SU-DHL-6 (cell line): ENCODE measurements around the gene RFFL.

Source experiments
- H2AFZ ChIP-seq: fragments of 200-600 bp; sonication (generic); 2 replicates; pipeline ENCODE4 v1.6.1; 2014; ENCODE audit warnings: low read depth, mild to moderate bottlenecking, moderate library complexity, mixed read lengths, antibody characterized with exemption, low read length; ENCODE audit not compliant: severe bottlenecking
- H3F3A ChIP-seq: fragments of 200-600 bp; shearing (Covaris generic); 2 replicates; pipeline ENCODE4 v1.6.0; 2016; ENCODE audit warnings: antibody characterized with exemption, mild to moderate bottlenecking; ENCODE audit not compliant: insufficient read depth
- H3K27ac ChIP-seq: fragments of 200-600 bp; sonication (generic); 2 replicates; pipeline ENCODE4 v1.5.1; 2016; ENCODE audit warnings: low read depth, mild to moderate bottlenecking, low read length, moderate library complexity, mixed read lengths
- H3K27me3 ChIP-seq: fragments of 200-600 bp; sonication (generic), shearing (Covaris generic); 2 replicates; pipeline ENCODE4 v1.6.0; 2014; ENCODE audit warnings: mild to moderate bottlenecking, low read length
- H3K36me3 ChIP-seq: fragments of 200-600 bp; sonication (generic); 2 replicates; pipeline ENCODE4 v1.6.1; 2014; ENCODE audit warnings: mild to moderate bottlenecking, low read length, mixed read lengths
- H3K4me2 ChIP-seq: fragments of 300-600, 200-600 bp; shearing (Covaris generic), sonication (generic); 2 replicates; pipeline ENCODE4 v1.6.0; 2014; ENCODE audit warnings: low read length, low read depth, mild to moderate bottlenecking; ENCODE audit not compliant: poor library complexity, severe bottlenecking
- H3K4me3 ChIP-seq: fragments of 200-600 bp; sonication (generic); 2 replicates; pipeline ENCODE4 v1.5.1; 2014; ENCODE audit warnings: antibody characterized with exemption, low read length, mild to moderate bottlenecking, mixed read lengths; ENCODE audit not compliant: insufficient read depth, poor library complexity, severe bottlenecking
- H3K79me2 ChIP-seq: fragments of 200-600 bp; sonication (generic); 2 replicates; pipeline ENCODE4 v1.6.1; 2014; ENCODE audit warnings: mild to moderate bottlenecking, low read length, moderate library complexity; ENCODE audit not compliant: insufficient read depth
- H3K9ac ChIP-seq: fragments of 200-600 bp; sonication (generic); 2 replicates; pipeline ENCODE4 v1.7.0; 2014; ENCODE audit warnings: mild to moderate bottlenecking, low read length
- H3K9me2 ChIP-seq: fragments of 200-600 bp; sonication (generic); replicated peaks from 2 replicates; pipeline ENCODE4 v1.6.1; 2014; ENCODE audit warnings: low read length; ENCODE audit not compliant: insufficient read depth
- H3K9me3 ChIP-seq: fragments of 200-600 bp; sonication (generic); 2 replicates; pipeline ENCODE4 v1.6.1; 2014; ENCODE audit warnings: low read length, mixed read lengths; ENCODE audit not compliant: insufficient read depth
- H4K20me1 ChIP-seq: fragments of 200-600 bp; sonication (generic); 2 replicates; pipeline ENCODE4 v1.6.1; 2014; ENCODE audit warnings: low read depth, mild to moderate bottlenecking, antibody characterized with exemption, low read length, moderate library complexity, mixed read lengths
- CTCF ChIP-seq: fragments of 200-600 bp; sonication (generic); IDR thresholded peaks from one replicate; pipeline ENCODE4 v1.5.1; 2017; ENCODE audit warnings: antibody characterized with exemption, mild to moderate bottlenecking, low read length, moderate library complexity; ENCODE audit not compliant: insufficient read depth, poor library complexity, severe bottlenecking
- EZH2phosphoT487 ChIP-seq: fragments of 200-600 bp; sonication (generic), shearing (Covaris generic); conservative IDR thresholded peaks from 2 replicates; pipeline ENCODE4 v1.6.1; 2018; ENCODE audit warnings: mild to moderate bottlenecking, antibody characterized with exemption, low read length, moderate library complexity, mixed read lengths

Gene RFFL

DNA sequence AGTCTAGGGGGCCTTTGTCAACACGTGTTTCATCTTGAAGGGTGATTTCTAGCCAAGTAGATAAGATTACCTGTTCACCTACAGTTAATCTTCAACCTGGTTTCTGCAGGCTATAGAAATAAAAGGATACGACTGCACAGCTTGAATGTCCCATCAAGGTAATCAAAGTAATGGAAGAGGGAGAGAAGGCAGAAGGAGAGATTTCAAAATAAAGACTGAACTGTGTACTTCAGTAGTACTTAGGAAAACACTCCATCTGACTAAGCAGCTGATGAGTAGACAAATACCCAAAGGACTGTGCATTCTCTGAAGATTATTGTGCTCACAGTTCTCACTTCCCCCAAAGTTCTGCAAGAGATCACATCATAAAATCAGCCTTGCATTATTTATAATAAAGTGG lies 5.8 kb upstream of the RFFL start:
- no peaks in the 10 kb centered on the region for H3K79me2 ChIP-seq
- no peak overlapping the region for H3K9ac ChIP-seq
- H3K36me3 ChIP-seq, result no peaks in the 10 kb centered on the region
- no peak overlapping the region for H3K27ac ChIP-seq
- H3K9me2 ChIP-seq, result no peaks in the 10 kb centered on the region
- no peaks in the 10 kb centered on the region for H4K20me1 ChIP-seq
- H3K27me3 ChIP-seq, result no peaks in the 10 kb centered on the region
- H3K9me3 ChIP-seq, result no peaks in the 10 kb centered on the region
- no peak overlapping the region for H3K4me3 ChIP-seq
- H3K4me2 ChIP-seq, result no peak overlapping the region
- no peak overlapping the region for H2AFZ ChIP-seq
- TF ChIP-seq CTCF, result no peak
- TF ChIP-seq EZH2phosphoT487, result no peak
- H3F3A ChIP-seq, result no peaks in the 10 kb centered on the region

DNA sequence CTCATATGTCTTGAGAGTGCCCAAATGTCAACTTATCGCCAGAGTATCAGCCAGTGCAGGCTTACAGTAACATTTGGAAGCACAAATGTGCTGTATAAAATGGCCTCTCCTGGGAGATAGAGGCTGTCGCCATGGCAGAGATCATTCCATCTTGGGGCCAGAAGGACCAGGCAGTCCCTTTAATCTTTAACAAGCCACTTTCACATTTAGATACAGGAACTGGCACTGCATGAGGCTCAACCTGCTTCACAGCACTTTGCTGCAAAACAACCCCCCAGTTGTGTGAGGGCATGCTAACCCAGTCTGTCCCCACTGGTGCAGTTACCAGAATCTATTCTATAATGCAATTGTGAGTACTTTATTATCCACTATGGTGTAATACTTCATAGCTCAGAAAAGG lies 4.7 kb upstream of the RFFL start:
- Histone ChIP-seq H3K4me3 (no peak overlapping the region), H3K9me3 (no peaks in the 10 kb centered on the region), H3K79me2 (no peaks in the 10 kb centered on the region), H3F3A (no peaks in the 10 kb centered on the region), H2AFZ (no peak overlapping the region), H3K9me2 (no peaks in the 10 kb centered on the region), H3K36me3 (no peaks in the 10 kb centered on the region), H4K20me1 (no peaks in the 10 kb centered on the region), H3K9ac (no peak overlapping the region), H3K4me2 (no peak overlapping the region), H3K27me3 (no peaks in the 10 kb centered on the region), H3K27ac (no peak overlapping the region)
- no peak for TF ChIP-seq CTCF
- no peak for TF ChIP-seq EZH2phosphoT487

- TF ChIP-seq CTCF (no peak), EZH2phosphoT487 (no peak)
- Histone ChIP-seq H3K4me2 (no peak overlapping the region), H3F3A (no peaks in the 10 kb centered on the region), H3K9me3 (no peaks in the 10 kb centered on the region), H3K27me3 (no peaks in the 10 kb centered on the region), H3K9ac (no peak overlapping the region), H3K79me2 (no peaks in the 10 kb centered on the region), H3K27ac (no peak overlapping the region), H3K4me3 (no peak overlapping the region), H4K20me1 (no peaks in the 10 kb centered on the region), H3K9me2 (no peaks in the 10 kb centered on the region), H2AFZ (no peak overlapping the region), H3K36me3 (no peaks in the 10 kb centered on the region)
Measured at GRCh38 chr17:35065880-35066279, 2.4 kb upstream of the RFFL start.
